ENCODE data around the gene MBNL1. TPM values are rescaled to one million over a fixed set of nuclear protein-coding genes. Genes with fewer than 3 reads are reported as not detected.

MBNL1 gene
- total and polyA plus RNA-seq, 2 of the 4 experiments (the other 2 are of a cell fraction): 127 to 664 TPM

GRCh38 chr3:152280539-152280938, 11.8 kb downstream of the MBNL1 start:
- Histone ChIP-seq H3K18ac (ENCODE audit: low read depth, low read length) (no peak overlapping the region), H3K9me3 (ENCODE audit: control insufficient read depth, insufficient read depth, low read length) (no peaks in the 10 kb centered on the region), H2BK15ac (ENCODE audit: low read depth, low read length) (no peak overlapping the region), H3K27me3 (ENCODE audit: control insufficient read depth, insufficient read depth, low read length) (no peaks in the 10 kb centered on the region), H3K14ac (replicated peaks; ENCODE audit: low read depth, low read length) (no peak overlapping the region), H2AFZ (replicated peaks; ENCODE audit: low read length, poor library complexity) (no peak overlapping the region), H4K5ac (ENCODE audit: low read depth, low read length) (no peak overlapping the region), H2AK9ac (replicated peaks; ENCODE audit: low read depth, low read length, poor library complexity) (no peak overlapping the region), H2BK5ac (ENCODE audit: low read depth, low read length, poor library complexity, severe bottlenecking) (no peak overlapping the region), H3K27ac (ENCODE audit: insufficient read depth, low read length) (no peak overlapping the region), H4K91ac (ENCODE audit: insufficient read depth, low read depth, low read length) (no peak overlapping the region), H2BK20ac (ENCODE audit: low read depth, low read length) (no peak overlapping the region), H4K8ac (ENCODE audit: low read depth in 2 of 2, low read length in 2 of 2) (no peak overlapping the region), H3K4me2 (ENCODE audit: low read depth, low read length) (peak overlapping the region; percentile 39; the same call in 1 of the 2 replicates), H3K4me1 (ENCODE audit: control insufficient read depth, insufficient read depth, low read length) (peaks cover 17% of the 10 kb centered on the region), H3K9ac (ENCODE audit: low read depth, low read length) (no peak overlapping the region), H3K79me1 (ENCODE audit: low read depth in 1 of 2, low read length in 2 of 2) (peaks cover 0 to 37% of the 10 kb centered on the region in 2 experiments; a peak in 2 of 4 replicates), H4K20me1 (ENCODE audit: insufficient read depth, low read length) (peaks cover 70% of the 10 kb centered on the region), H3K4ac (ENCODE audit: low read depth, low read length) (no peak overlapping the region), H3K36me3 (ENCODE audit: control insufficient read depth, insufficient read depth, low read length) (no peaks in the 10 kb centered on the region), H3K9me1 (ENCODE audit: insufficient read depth, low read length) (peaks cover 14% of the 10 kb centered on the region), H3K4me3 (ENCODE audit: insufficient read depth, low read depth, low read length) (no peak overlapping the region), H3K23ac (ENCODE audit: low read depth, low read length) (no peak overlapping the region), H3K56ac (ENCODE audit: extremely low read depth, insufficient read depth, low read length) (no peak overlapping the region), H2BK120ac (ENCODE audit: low read depth, low read length) (no peak overlapping the region), H2AK5ac (ENCODE audit: low read depth, low read length) (no peak overlapping the region)
- no TSS peak for BruUV-seq (replicated peaks)
- no CpG with 5 or more reads among the region's 3 CpGs for WGBS, 2 experiments (ENCODE audit: extremely low coverage in 2 of 2, insufficient read length in 1 of 2)
- TF ChIP-seq MXI1 (IDR thresholded peaks at IDR 0.05; ENCODE audit: borderline replicate concordance, low read depth, low read length): no peak
- CTCF ChIA-PET: no interaction called here
- in situ Hi-C loops (cut with MboI; ENCODE audit: low sequenced_read_pairs) (no loop called here), dilution Hi-C loops (cut with HindIII; ENCODE audit: low sequenced_read_pairs, unreplicated experiment) (no loop called here), intact Hi-C loops (cut with micrococcal nuclease) (no loop called here)
- no peak for ATAC-seq (ENCODE audit: low read depth)
- no peak for DNase-seq
- POLR2A ChIA-PET (ENCODE audit: unreplicated experiment): no interaction called here
